Tibial nerve (tissue), 4 donors: ENCODE results near the gene OAS1.

ENCODE experiments used
- CTCF ChIP-seq, 5 experiments: fragments of 200-600 bp in 3 of 5; fragments of 450-650 bp in 2 of 5; sonication (generic) in 3 of 5; IDR thresholded peaks; one replicate each; pipeline ENCODE4 v1.5.1; 2016 to 2019; ENCODE audit warnings: antibody characterized with exemption in 5 of 5, mild to moderate bottlenecking in 3 of 5, moderate library complexity in 2 of 5
- EP300 ChIP-seq, 2 donors: sonication (generic); formaldehyde crosslinking; IDR thresholded peaks; one replicate each; pipeline ENCODE4 v1.6.1; 2017; ENCODE audit warnings: antibody characterized with exemption in 2 of 2, mild to moderate bottlenecking in 1 of 2
- POLR2A ChIP-seq, 2 donors: fragments of 450-650 bp; IDR thresholded peaks; one replicate each; pipeline ENCODE4 v1.6.1; 2017; ENCODE audit warnings: antibody characterized with exemption in 2 of 2, mild to moderate bottlenecking in 2 of 2, moderate library complexity in 2 of 2

GRCh38 chr12:112892856-112893255 is 13.9 kb upstream of the OAS1 start:
- TF ChIP-seq CTCF (IDR thresholded peaks at IDR 0.05) (no peak), EP300 (IDR thresholded peaks at IDR 0.05) (no peak), POLR2A (IDR thresholded peaks at IDR 0.05) (no peak)
